OCI-LY3 (cell line): ENCODE measurements around the gene PFAS.

Experiments
- H2AFZ ChIP-seq: fragments of 200-600, 300-600 bp; shearing (Covaris generic); 2 replicates; pipeline ENCODE4 v1.6.0; 2014; ENCODE audit warnings: antibody characterized with exemption, low read depth, low read length
- H3K27ac ChIP-seq: fragments of 200-600, 300-600 bp; sonication (generic); 2 replicates; pipeline ENCODE4 v1.5.1; 2014; ENCODE audit warnings: mild to moderate bottlenecking, low read length, moderate library complexity, mixed read lengths
- H3K27me3 ChIP-seq: fragments of 200-600, 300-600 bp; sonication (generic); 2 replicates; pipeline ENCODE4 v1.6.1; 2014; ENCODE audit warnings: low read depth, low read length, mixed read lengths
- H3K36me3 ChIP-seq: fragments of 200-600, 300-600 bp; sonication (generic); replicated peaks from 2 replicates; pipeline ENCODE3; 2014; ENCODE audit warnings: low read depth, low read length, mixed read lengths
- H3K4me1 ChIP-seq: fragments of 300-600, 200-600 bp; sonication (generic); 2 replicates; pipeline ENCODE4 v1.6.1; 2014; ENCODE audit warnings: low read length, mixed read lengths
- H3K4me2 ChIP-seq: fragments of 200-600, 300-600 bp; sonication (generic); 2 replicates; pipeline ENCODE4 v1.6.1; 2014; ENCODE audit warnings: low read length, mixed read lengths
- H3K4me3 ChIP-seq: fragments of 300-600, 200-600 bp; sonication (generic); 2 replicates; pipeline ENCODE4 v1.5.1; 2014; ENCODE audit warnings: antibody characterized with exemption, mild to moderate bottlenecking, low read length, moderate library complexity
- H3K79me2 ChIP-seq: fragments of 300-600, 200-600 bp; shearing (Covaris generic); 2 replicates; pipeline ENCODE4 v1.6.1; 2014; ENCODE audit warnings: mild to moderate bottlenecking, low read length, mixed read lengths
- H3K9ac ChIP-seq: fragments of 300-600, 200-600 bp; shearing (Covaris generic); 2 replicates; pipeline ENCODE4 v1.6.0; 2014; ENCODE audit warnings: mild to moderate bottlenecking, low read length, moderate library complexity
- H3K9me3 ChIP-seq: fragments of 200-600, 300-600 bp; shearing (Covaris generic); 2 replicates; pipeline ENCODE4 v1.6.1; 2014; ENCODE audit warnings: low read length, mixed read lengths; ENCODE audit not compliant: insufficient read depth
- H4K20me1 ChIP-seq: fragments of 200-600, 300-600 bp; sonication (generic); 2 replicates; pipeline ENCODE4 v1.6.1; 2016; ENCODE audit warnings: low read length, mixed read lengths; ENCODE audit not compliant: insufficient read depth
- EZH2phosphoT487 ChIP-seq: fragments of 200-600 bp; shearing (Covaris generic); IDR thresholded peaks from 2 replicates; pipeline ENCODE4 v1.6.1; 2018; ENCODE audit warnings: antibody characterized with exemption, mixed run types, low read depth
- TF ChIP-seq, protein P1 (sequence below): fragments of 200-600, 300-600 bp; sonication (generic); IDR thresholded peaks from 2 replicates; pipeline ENCODE4 v1.5.1; 2014; ENCODE audit warnings: antibody characterized with exemption, low read length, low read depth

The PFAS gene

GRCh38 chr17:8253801-8254200 lies 4.7 kb downstream of the PFAS start:
- no peaks in the 10 kb centered on the region for H3K27me3 ChIP-seq
- H4K20me1 ChIP-seq: no peaks in the 10 kb centered on the region
- no peaks in the 10 kb centered on the region for H3K9me3 ChIP-seq
- H3K27ac ChIP-seq: no peak overlapping the region
- H3K36me3 ChIP-seq: peaks cover 18% of the 10 kb centered on the region
- no peak overlapping the region for H3K9ac ChIP-seq
- no peak overlapping the region for H2AFZ ChIP-seq
- peaks cover 42% of the 10 kb centered on the region for H3K79me2 ChIP-seq
- H3K4me3 ChIP-seq: no peak overlapping the region
- H3K4me1 ChIP-seq: peaks cover 8% of the 10 kb centered on the region
- H3K4me2 ChIP-seq: no peak overlapping the region
- no peak for TF ChIP-seq EZH2phosphoT487
- TF ChIP-seq, protein P1, sequence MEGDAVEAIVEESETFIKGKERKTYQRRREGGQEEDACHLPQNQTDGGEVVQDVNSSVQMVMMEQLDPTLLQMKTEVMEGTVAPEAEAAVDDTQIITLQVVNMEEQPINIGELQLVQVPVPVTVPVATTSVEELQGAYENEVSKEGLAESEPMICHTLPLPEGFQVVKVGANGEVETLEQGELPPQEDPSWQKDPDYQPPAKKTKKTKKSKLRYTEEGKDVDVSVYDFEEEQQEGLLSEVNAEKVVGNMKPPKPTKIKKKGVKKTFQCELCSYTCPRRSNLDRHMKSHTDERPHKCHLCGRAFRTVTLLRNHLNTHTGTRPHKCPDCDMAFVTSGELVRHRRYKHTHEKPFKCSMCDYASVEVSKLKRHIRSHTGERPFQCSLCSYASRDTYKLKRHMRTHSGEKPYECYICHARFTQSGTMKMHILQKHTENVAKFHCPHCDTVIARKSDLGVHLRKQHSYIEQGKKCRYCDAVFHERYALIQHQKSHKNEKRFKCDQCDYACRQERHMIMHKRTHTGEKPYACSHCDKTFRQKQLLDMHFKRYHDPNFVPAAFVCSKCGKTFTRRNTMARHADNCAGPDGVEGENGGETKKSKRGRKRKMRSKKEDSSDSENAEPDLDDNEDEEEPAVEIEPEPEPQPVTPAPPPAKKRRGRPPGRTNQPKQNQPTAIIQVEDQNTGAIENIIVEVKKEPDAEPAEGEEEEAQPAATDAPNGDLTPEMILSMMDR: peak; percentile 11; the same call in 1 of the 2 replicates

DNA sequence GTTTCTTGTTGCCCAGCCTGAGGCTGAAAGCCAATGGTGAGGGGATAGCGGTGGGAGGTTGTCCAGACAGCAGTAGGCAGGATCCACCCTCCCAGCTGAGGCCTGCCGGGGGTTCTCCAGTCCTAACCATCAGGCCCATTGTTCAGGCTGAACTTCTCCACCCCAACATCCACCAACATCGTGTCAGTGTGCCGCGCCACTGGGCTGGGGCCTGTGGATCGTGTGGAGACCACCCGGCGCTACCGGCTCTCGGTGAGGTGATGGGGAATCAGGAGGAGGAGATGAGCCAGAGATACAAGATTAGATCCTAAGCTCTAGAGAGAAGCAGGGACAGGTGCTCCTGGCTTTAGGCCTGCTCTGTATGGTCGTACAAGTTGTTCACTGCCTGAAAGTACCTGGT lies 5.8 kb downstream of the PFAS start:
- H3K79me2 ChIP-seq: peaks cover 34% of the 10 kb centered on the region
- H4K20me1 ChIP-seq: no peaks in the 10 kb centered on the region
- H3K9ac ChIP-seq: no peak overlapping the region
- H3K4me1 ChIP-seq: peaks cover 7% of the 10 kb centered on the region
- H3K9me3 ChIP-seq: no peaks in the 10 kb centered on the region
- no peak overlapping the region for H3K27ac ChIP-seq
- H3K36me3 ChIP-seq: peaks cover 18% of the 10 kb centered on the region
- H3K4me3 ChIP-seq: no peak overlapping the region
- H3K4me2 ChIP-seq: no peak overlapping the region
- no peak overlapping the region for H2AFZ ChIP-seq
- TF ChIP-seq, protein P1: no peak
- TF ChIP-seq EZH2phosphoT487: no peak
- H3K27me3 ChIP-seq: no peaks in the 10 kb centered on the region

DNA sequence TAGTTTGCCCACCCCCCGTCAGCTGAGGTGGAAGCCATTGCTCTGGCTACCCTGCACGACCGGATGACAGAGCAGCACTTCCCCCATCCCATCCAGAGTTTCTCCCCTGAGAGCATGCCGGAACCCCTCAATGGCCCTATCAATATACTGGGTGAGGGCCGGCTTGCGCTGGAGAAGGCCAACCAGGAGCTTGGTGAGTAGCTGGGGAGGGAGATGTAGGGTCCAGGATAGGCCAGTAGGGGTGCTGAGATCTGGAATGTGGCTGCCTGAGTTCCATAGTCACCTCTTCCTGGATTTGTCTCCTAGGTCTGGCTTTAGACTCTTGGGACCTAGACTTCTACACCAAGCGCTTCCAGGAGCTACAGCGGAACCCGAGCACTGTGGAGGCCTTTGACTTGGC lies 6.4 kb downstream of the PFAS start:
- Histone ChIP-seq H4K20me1 (no peaks in the 10 kb centered on the region), H2AFZ (no peak overlapping the region), H3K4me2 (no peak overlapping the region), H3K27ac (no peak overlapping the region), H3K79me2 (peaks cover 28% of the 10 kb centered on the region), H3K4me1 (peaks cover 1% of the 10 kb centered on the region), H3K36me3 (peaks cover 20% of the 10 kb centered on the region), H3K9me3 (no peaks in the 10 kb centered on the region), H3K4me3 (no peak overlapping the region), H3K27me3 (no peaks in the 10 kb centered on the region), H3K9ac (no peak overlapping the region)
- TF ChIP-seq, protein P1: no peak
- no peak for TF ChIP-seq EZH2phosphoT487

DNA sequence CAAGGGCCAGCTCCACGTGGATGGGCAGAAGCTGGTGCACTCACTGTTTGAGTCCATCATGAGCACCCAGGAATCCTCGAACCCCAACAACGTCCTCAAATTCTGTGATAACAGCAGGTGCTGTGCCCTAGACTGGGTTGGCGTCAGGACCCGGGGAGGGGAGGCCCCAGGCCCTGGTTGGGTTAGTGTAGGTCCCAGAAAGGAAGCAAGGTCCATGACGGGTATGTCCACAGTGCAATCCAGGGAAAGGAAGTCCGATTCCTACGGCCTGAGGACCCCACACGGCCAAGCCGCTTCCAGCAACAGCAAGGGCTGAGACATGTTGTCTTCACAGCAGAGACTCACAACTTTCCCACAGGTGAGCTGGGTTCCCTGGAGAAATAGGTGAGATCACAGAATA lies 7.2 kb downstream of the PFAS start:
- no peak overlapping the region for H3K27ac ChIP-seq
- H3K4me2 ChIP-seq: no peak overlapping the region
- H3K27me3 ChIP-seq: no peaks in the 10 kb centered on the region
- H3K9me3 ChIP-seq: no peaks in the 10 kb centered on the region
- H3K9ac ChIP-seq: no peak overlapping the region
- no peak overlapping the region for H3K4me3 ChIP-seq
- no peaks in the 10 kb centered on the region for H4K20me1 ChIP-seq
- no peaks in the 10 kb centered on the region for H3K4me1 ChIP-seq
- peaks cover 20% of the 10 kb centered on the region for H3K36me3 ChIP-seq
- peaks cover 20% of the 10 kb centered on the region for H3K79me2 ChIP-seq
- TF ChIP-seq EZH2phosphoT487: no peak
- TF ChIP-seq, protein P1: no peak
- no peak overlapping the region for H2AFZ ChIP-seq
